ENCODE measurements around the gene PROSER2.

The PROSER2 gene

GRCh38 chr10:11804336-11804735, 18.8 kb upstream of the PROSER2 start:
- no peak for FAIRE-seq

GRCh38 chr10:11805792-11806191, 17.4 kb upstream of the PROSER2 start:
- no peak for FAIRE-seq

GRCh38 chr10:11806706-11807105, 16.4 kb upstream of the PROSER2 start:
- FAIRE-seq = no peak

GRCh38 chr10:11808808-11809207, 14.3 kb upstream of the PROSER2 start:
- no peak for FAIRE-seq

GRCh38 chr10:11810313-11810766, 12.8 kb upstream of the PROSER2 start:
- no peak for FAIRE-seq

- FAIRE-seq = no peak
These were observed 12.2 kb upstream of the PROSER2 start for GRCh38 chr10:11810973-11811372.

GRCh38 chr10:11813177-11813576, 10.0 kb upstream of the PROSER2 start:
- no peak for FAIRE-seq

GRCh38 chr10:11813855-11814567, 9.1 kb upstream of the PROSER2 start:
- FAIRE-seq = no peak

GRCh38 chr10:11819027-11819426, 4.1 kb upstream of the PROSER2 start:
- FAIRE-seq = no peak

GRCh38 chr10:11822026-11822756, 965 bp upstream of the PROSER2 start:
- no peak for FAIRE-seq

GRCh38 chr10:11822809-11823121, 391 bp upstream of the PROSER2 start:
- FAIRE-seq = no peak

GRCh38 chr10:11823989-11824346, 812 bp downstream of the PROSER2 start:
- FAIRE-seq = no peak

- FAIRE-seq = no peak
These were observed 1.2 kb downstream of the PROSER2 start for GRCh38 chr10:11824376-11824775.

- FAIRE-seq = no peak
These were observed 1.7 kb downstream of the PROSER2 start for GRCh38 chr10:11824825-11825224.

GRCh38 chr10:11825796-11826414, 2.7 kb downstream of the PROSER2 start:
- FAIRE-seq = no peak

GRCh38 chr10:11827006-11827405, 3.9 kb downstream of the PROSER2 start:
- FAIRE-seq = no peak

- no peak for FAIRE-seq
These were observed 4.3 kb downstream of the PROSER2 start for GRCh38 chr10:11827414-11827813.

- FAIRE-seq = no peak
These were observed 5.6 kb downstream of the PROSER2 start for GRCh38 chr10:11828682-11829284.

- no peak for FAIRE-seq
These were observed 7.8 kb downstream of the PROSER2 start for GRCh38 chr10:11830836-11831519.

GRCh38 chr10:11831520-11831951, 8.4 kb downstream of the PROSER2 start:
- no peak for FAIRE-seq

GRCh38 chr10:11832042-11832441, 8.9 kb downstream of the PROSER2 start:
- no peak for FAIRE-seq

- no peak for FAIRE-seq
These were observed 11.9 kb downstream of the PROSER2 start for GRCh38 chr10:11835061-11835460.

- FAIRE-seq = no peak
These were observed 12.5 kb downstream of the PROSER2 start for GRCh38 chr10:11835704-11836103.

Measured in colon (tissue), 2 donors.